Hematopoietic multipotent progenitor cell treated with erythropoietin and hydrocortisone succinate and interleukin-3 and kit ligand, for 15 days (in vitro differentiated cells): ENCODE results near the gene ANKRD13C.
"Not testable (repeated sequence)": the region's sequence is repeated elsewhere in the genome, so short reads cannot be mapped to it uniquely, and the experiment has no call there.

Source experiments
- DNase-seq: peaks from one replicate; pipeline ENCODE4 v3.0.0-alpha.2; 2015; ENCODE audit warnings: low spot score

ANKRD13C gene

DNA sequence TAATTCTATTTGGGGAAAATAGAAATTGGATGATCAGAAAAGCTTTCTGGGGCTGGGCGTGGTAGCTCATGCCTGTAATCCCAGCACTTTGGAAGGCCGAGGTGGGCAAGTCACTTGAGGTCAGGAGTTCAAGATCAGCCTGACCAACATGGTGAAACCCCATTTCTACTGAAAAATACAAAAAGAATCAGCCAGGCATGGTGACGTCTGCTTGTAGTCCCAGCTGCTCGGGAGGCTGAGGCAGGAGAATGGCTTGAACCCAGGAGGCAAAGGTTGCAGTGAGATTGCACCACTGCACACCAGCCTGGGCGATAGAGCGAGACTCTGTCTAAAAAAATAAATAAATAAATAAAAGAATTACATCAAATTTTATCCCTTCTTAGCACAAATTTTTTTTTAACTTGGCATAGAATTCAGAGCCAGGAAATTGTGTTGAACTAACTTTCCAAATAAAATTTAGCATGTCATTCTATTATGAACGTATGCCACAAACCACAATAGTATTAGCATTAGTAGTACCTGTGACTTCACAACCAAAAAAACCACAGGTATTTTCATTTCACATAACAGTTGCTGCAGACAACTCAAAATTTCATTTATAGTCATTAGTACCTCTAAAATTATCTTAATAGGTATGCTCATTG, 4.5 kb upstream of the ANKRD13C start:
- DNase-seq: no peak

DNA sequence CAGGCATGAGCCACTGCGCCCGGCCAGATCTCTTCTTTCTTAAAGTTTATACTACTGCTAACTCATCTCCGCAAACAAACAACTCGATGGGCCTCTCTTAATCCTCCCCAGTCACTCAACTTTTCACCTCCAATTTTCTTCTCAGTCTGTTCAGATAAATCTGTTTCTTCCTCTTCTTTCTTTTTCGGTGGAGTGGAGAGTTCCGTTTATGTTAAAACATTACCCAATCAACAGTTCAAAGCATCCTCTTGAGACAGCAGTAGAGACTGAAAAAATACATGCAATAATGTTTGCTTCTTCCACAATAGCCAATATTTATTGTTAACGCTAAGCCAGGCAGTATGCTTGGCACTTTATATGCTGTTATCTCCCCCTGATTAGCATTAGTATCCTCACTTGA, 1.4 kb upstream of the ANKRD13C start:
- no peak for DNase-seq

DNA sequence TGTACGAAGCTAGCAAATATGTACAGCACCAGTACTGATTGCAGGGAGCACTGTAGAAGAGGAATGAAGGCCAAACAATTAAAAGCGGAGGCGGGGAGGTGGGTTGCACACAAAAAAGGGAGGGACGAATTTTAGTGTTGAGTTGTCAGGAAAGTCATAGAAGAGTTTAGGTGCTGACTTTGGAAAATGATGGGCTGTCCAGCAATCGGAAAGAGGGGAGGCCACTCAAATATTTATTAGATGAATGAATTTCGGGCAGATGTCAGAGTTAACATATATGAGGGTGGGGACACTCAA, 537 bp upstream of the ANKRD13C start:
- no peak for DNase-seq

DNA sequence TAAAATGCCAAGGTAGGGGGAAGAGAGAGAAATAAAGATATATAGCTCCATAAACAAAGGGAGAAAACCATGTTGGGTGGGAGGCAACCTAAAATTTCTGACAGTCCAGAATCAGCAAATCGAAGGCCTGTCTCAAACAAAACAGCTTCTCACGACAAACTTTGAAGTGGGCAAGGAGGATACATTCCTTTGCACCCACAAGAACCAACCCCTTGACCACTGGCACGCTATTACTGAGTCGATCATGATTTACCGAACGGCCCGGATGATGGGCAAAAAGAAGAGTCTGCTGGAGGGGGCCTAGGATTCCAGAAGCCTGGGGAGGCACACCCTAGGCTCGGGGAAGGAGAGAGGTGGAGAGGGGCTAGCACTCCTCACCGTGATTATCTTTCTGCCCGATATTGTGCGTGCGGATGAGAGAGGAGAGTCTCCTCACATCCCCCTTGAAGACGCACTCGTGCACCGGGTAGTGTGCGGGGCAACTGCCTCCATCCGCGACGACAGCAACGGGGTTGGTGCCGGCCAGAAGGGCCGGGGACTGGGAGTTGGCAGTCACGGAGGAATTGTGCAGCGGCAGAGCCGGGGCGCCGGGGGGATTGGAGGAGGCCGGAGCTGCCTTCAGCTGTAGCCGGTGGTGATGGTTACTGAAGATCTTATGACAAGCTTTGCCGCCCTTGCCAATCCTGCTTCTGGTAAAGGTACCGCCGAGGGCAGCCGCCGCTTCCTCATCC, 756 bp downstream of the ANKRD13C start:
- DNase-seq: peak; percentile 11

DNA sequence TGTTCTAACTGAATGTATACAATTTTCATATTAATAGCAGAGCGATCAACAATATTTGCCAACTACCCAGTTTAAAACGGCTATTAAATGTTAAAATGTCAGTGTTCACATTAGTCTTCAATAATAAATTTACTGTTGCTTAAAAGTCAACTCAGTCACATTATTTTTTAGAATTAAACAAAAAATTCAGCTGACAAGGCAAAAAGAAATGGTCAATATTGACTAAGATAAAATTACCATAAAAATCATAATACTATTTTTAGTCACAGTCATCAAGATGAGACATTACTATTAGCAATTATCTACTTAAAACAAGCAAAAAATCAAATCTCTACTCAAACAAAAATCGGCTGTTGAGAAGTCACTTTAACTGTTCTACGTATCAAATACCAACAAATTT, 1.5 kb downstream of the ANKRD13C start:
- DNase-seq: no peak

DNA sequence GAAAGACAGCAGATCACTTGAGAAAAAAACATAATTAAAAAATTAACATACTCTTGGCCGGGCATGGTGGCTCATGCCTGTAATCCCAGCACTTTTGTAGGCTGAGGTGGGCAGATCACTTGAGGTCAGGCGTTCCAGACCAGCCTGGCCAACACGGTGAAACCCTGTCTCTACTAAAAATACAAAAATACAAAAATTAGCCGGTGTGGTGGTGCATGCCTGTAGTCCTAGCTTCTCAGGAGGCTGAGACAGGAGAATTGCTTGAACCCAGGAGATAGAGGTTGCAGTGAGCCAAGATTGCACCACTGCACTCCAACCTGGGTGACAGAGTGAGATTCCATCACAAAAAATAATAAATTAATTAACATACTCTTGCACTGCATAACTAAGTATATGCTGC, 4.7 kb downstream of the ANKRD13C start:
- not testable (repeated sequence) for DNase-seq

DNA sequence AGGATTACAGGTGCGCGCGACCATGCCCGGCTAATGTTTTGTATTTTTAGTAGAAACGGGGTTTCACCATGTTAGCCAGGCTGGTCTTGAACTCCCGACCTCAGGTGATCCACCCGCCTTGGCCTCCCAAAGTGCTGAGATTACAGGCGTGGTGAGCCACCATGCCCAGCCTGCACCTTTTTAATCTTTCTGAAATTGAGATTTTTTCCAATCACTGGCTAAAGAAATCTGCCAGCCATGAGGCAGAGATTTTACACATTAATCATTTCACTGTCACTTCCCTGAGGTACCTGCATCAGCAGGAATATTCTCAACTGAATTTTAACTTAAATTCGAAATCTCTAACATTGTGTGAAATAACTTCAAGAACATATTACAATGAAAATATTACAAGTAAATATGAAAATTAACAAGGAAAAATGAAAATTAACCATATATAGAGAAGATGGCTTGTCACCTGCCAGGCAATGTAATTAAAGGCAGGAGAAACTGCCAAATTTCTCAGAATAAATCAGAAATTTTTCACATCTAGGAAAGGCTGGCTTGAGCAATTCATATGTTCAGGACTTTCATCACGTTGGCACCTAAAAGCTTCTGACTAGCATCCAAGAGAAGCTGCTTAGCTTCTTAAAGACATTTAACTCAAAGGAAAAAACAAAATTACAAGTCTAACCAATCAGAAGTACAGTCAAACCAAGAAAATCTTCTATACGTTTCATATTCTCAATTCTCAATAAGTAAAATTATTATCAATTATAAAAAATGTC, 5.9 kb downstream of the ANKRD13C start:
- no peak for DNase-seq

DNA sequence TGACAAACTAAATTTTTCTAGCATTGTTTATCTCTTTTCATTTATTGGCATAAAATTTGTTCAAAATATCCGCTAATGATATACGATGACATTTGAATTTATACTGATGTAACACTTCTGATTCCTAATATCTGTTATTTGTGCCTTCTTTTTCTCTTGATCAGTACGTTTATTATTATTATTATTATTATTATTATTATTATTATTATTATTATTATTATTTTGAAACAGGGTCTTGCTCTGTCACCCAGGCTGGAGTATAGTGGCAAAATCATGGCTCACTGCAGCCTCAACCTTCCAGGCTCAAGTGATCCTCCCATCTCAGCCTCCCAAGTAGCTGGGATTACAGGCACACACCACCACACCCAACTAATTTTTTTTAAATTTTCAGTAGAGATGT, 14.9 kb downstream of the ANKRD13C start:
- DNase-seq: not testable (repeated sequence)

DNA sequence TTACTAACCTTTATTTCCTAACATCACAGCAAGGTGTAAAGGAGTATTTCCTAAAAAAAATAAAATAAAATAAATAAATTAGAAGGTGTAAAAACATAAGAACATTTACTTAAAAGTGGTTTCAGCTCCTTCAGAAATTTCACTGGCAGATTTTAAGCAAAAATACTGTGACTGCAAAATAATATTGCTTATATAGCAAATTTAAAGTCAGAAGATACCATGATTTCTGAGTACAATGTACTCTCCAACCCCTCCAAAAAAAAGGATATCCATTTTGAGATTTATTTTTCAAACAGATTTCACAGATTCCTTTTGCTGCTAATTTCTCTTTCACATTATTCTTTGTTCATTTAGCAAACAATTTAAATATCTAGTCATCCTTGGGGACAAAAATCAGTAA, 18.5 kb downstream of the ANKRD13C start:
- DNase-seq: no peak

DNA sequence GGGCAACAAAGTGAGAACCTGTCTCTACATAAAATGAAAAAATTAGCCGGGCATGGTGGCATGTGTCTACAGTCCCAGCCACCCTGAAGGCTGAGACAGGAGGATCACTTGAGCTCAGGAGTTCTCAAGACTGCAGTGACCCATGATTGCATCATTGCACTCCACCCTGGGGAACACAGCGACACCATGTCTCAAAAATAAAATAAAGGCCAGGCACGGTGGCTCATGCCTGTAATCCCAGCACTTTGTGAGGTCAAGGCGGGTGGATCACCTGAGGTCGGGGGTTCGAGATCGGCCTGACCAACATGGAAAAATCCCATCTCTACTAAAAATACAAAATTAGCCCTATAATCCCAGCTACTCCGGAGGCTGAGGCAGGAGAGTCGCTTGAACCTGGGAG, 20.1 kb downstream of the ANKRD13C start:
- no peak for DNase-seq

DNA sequence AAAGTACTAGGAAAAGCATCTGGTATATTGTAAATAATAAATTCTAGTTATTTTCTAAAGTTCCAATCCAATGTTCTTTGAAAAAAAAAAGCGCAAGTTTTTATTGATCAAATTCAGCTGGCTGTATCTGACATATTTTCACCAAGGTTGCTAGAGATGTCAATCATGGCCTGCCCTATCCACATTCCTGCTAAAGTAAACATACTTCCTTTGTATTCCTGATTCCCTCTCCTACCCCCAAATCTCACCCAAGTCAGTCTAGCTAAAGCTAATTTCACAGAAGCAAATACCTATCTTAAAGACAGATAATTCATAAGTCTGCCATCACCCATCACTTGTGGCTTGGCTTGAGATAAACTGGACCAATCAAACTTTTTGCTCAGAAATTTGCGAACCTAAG, 21.3 kb downstream of the ANKRD13C start:
- DNase-seq: no peak

DNA sequence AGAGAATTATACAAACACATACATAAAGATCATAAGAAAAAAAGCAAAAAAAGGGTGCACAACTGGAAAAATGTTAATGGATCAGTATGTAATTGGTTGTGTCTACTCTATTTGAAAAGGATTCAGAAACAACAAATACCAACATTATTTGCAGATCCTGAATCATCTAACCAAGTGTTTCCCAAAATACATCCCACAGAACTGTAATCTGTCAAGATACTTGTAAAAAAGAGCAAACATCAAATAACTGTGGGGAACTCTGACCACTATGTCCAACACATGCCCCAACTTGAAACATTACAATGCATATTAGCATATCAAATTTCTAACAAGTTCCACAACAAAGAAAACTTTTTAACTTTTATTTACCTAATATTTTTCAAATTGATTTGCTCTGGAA, 22.6 kb downstream of the ANKRD13C start:
- DNase-seq: no peak

DNA sequence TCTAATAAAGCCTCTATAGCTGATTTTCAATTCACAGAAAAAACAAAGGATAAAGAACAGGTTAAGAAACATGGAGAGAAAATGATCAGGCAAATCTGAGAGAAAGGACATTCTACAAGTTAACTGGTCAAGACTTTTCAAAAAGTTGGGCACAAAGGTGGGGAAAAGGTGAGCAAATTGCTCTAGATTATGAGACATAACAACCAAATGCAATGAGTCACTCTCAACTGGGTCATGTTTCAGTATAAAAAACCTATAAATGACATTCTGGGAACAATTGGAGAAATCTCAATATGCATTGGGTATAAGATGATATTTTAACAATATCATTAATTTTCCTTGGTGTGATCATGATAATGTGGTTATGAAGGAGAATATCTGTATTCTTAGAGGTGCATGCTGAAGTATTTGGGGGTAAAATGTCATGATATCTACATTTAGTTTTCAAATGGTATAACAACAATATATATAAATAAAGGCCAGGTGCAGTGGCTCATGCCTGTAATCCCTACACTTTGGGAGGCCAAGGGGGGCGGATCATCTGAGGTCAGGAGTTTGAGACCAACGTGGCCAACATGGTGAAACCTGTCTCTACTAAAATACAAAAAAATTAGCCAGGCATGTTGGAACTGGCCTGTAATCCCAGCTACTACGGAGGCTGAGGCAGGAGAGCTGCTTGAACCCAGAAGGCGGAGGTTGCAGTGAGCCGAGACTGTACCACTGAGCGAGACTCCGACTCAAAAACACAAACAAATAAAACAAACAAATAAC, 27.0 kb downstream of the ANKRD13C start:
- no peak for DNase-seq

DNA sequence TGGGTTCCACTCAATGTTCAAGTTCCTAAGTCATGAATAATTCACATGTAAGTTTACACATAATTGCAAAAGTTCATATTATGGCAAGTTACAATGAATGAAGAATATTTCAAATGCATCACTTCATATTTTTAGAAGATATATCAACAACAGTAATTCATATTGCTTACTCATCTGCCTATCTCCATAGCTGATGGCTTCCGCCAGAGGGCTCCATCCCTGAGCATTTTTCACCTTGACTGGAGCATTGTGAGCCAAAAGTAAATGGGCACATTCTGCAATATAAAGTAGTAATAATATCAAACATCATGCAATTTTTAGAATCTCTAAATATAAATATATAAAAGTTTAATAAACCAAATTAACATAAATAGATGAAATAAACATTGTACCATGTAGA, 29.8 kb downstream of the ANKRD13C start:
- DNase-seq: peak; percentile 38

DNA sequence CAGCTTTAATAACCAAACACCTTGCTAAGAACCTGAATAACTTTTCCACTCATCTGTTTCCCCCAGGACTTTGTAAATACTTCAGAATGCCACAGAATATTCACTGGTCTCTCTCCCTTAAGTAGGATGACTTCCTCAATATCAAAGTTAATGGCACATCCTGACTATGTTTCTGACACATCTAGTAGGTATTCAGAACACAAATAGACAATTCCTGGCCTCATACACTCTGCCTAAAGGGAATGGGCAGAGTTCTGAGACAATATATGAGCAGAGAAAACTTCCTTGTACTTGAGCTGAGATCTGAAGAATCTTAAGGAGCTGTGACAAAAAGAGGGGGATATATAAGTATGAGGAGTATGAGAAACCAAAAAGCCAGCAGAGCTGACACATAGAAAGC, 34.8 kb downstream of the ANKRD13C start:
- no peak for DNase-seq

DNA sequence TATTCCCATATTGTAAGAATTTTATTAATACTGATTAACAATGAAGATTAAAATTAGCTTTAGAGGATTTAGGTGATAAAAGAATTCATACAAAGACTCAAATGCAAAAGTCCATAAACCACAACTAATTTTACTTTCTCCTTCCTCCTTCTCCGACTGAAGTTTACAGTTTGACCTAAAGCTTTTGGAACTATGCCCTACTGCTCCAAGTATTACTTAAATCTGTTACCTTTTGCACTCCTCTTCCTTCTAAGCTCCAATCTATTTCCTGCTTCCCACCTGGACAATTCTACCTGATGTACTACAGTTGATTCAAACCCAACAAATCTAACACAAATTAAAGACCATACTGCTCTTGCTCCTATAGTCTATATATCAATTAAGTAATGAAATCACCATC, 36.3 kb downstream of the ANKRD13C start:
- DNase-seq: no peak

DNA sequence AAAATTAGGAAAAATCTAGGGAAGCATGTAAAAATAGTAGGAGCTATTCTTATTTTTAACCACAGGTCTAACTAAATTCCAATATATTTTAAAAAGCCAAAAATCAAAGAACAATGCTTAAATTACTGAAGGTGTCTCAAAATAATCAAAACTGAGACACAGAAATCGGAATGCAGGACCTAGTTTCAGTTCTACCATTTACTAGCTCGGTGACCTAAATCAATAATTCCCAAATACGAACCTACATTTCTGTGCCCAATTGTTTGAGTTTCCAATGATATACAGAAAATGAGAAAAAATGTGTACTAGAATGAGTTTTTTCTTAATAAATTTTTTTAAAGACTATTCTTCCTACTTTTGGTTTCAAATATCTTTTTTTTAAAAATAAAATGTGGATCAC, 37.4 kb downstream of the ANKRD13C start:
- no peak for DNase-seq

DNA sequence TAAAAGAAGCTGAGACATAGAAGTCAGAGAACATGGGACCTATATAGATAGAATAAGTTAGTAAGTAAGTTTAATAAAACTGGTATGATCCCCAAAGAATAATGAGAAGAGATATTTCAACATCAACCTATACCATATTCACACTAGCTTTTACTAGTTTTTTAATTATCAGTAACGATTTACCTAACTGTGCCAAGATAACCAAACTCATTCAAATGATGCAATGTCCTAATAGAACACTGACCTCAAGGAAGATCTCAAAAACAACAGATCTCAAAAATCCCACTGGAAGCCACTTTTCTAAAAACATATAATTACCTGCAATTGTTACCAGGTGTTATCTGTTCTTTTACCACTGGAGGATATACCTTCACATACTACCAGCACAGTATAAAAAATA, 38.7 kb downstream of the ANKRD13C start:
- DNase-seq: no peak

DNA sequence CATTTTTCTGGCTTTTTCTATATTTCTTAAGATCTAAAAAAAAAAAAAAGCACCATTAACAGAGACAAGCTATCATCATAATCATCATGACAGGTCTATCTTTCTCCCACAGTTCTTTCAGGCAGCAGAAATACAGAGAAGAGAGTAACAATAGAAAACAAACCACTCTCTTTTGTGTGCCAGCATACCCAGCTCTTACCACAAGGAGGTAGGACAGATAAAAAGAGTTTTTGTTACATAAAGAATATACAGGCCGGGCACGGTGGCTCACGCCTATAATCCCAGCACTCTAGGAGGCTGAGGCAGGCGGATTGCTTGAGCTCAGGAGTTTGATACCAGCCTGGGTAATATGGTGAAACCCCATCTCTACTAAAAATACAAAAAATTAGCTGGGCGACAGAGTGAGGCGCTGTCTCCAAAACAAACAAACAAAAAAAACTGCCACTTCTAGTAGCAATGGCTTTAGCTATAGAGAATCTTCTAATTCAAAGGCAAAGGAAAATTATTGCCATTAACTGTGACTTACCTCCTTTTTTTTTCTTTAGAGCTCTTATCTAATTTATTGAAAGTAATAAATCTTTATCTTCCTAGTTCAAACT, 39.7 kb downstream of the ANKRD13C start:
- DNase-seq: no peak

DNA sequence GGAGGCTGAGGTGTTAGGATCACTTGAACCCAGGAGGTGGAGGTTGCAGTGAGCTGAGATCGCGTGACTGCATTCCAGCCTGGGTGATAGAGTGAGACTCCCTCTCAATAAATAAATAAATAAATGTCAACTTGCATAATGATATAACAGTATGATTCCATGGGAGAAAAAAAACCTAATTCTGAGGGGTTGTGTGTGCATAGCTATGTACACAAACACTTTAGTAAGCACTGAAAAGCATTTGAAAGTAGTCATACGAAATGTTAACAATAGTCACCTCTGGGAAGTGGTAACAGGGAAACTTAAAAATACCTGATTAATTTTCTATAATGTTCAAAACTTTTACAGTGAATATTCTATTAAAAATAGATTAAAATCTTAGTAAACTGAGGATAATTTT, 43.2 kb downstream of the ANKRD13C start:
- no peak for DNase-seq

DNA sequence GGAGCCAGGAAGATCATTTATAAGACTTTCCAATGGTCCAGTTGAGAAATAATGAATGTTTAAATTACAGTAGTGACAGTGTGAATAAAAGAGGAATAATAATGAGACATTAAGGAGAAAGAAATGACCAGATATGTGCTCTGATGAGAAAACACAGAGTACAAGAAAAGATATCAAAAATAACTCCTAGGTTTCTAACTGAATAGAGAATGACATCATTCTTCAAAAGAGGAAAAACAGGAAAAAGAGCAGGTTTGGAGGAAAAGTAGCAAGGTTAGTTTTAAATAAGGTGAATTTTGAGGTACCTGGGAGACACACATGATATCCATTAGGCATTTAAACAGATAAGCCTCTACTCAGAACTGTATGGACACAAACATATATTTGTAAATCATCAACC, 55.0 kb downstream of the ANKRD13C start:
- no peak for DNase-seq

DNA sequence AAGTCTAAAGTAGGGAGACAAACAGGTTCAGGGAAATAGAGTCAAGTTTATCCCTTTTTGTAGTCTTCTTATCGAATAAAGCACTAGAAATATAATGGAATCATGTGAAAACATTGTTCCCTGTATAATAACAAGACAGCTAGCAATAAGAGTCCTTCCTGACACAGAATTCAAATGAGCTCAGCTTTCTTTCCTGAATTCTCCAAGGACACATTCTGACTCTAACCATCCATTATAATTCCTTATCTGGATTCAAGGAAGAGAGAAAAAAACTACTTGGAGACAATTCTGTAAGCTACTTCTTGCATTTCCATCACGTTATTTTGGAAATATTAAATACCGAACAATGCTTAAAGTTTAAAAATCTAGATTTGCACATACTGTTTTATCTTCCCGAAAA, 58.8 kb downstream of the ANKRD13C start:
- no peak for DNase-seq
